Measurements from ENCODE around the gene DPT.

Gene DPT

DNA sequence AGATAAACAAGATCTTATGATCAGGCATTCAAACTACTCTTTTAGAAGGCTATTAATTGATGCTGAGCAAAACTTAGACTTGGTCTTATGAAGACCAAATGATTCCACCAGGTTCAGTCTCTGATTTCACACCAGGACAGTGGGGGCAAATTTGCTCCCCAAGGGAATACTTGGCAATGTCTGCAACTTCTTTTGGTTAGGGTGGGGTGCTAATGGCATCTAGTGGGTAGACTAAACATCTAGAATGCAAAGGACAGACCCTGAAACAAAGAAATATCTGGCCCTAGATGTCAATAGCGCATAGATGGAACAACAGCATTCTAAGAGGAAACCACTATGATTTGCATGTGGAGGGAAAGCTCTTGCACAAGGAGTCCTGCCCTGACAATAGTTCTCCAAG lies 30.6 kb downstream of the DPT start:
- Histone ChIP-seq H3K9me3 (no peaks in the 10 kb centered on the region), H3K4me1 (ENCODE audit: control insufficient read depth in 1 of 2, insufficient read depth in 1 of 2, low read depth in 1 of 2, low read length in 1 of 2) (no peaks in the 10 kb centered on the region), H3K36me3 (no peaks in the 10 kb centered on the region), H3K27ac (no peak overlapping the region), H3K4me3 (ENCODE audit: low read depth in 1 of 2, low read length in 1 of 2) (no peak overlapping the region), H3K27me3 (no peaks in the 10 kb centered on the region)
- TF ChIP-seq, protein P1, sequence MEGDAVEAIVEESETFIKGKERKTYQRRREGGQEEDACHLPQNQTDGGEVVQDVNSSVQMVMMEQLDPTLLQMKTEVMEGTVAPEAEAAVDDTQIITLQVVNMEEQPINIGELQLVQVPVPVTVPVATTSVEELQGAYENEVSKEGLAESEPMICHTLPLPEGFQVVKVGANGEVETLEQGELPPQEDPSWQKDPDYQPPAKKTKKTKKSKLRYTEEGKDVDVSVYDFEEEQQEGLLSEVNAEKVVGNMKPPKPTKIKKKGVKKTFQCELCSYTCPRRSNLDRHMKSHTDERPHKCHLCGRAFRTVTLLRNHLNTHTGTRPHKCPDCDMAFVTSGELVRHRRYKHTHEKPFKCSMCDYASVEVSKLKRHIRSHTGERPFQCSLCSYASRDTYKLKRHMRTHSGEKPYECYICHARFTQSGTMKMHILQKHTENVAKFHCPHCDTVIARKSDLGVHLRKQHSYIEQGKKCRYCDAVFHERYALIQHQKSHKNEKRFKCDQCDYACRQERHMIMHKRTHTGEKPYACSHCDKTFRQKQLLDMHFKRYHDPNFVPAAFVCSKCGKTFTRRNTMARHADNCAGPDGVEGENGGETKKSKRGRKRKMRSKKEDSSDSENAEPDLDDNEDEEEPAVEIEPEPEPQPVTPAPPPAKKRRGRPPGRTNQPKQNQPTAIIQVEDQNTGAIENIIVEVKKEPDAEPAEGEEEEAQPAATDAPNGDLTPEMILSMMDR (IDR thresholded peaks at IDR 0.05), result no peak

- TF ChIP-seq, protein P1 (IDR thresholded peaks at IDR 0.05), result no peak
- no peaks in the 10 kb centered on the region for H3K4me1 ChIP-seq (ENCODE audit: control insufficient read depth in 1 of 2, insufficient read depth in 1 of 2, low read depth in 1 of 2, low read length in 1 of 2)
Measured at GRCh38 chr1:168697356-168698126, 31.5 kb downstream of the DPT start.

DNA sequence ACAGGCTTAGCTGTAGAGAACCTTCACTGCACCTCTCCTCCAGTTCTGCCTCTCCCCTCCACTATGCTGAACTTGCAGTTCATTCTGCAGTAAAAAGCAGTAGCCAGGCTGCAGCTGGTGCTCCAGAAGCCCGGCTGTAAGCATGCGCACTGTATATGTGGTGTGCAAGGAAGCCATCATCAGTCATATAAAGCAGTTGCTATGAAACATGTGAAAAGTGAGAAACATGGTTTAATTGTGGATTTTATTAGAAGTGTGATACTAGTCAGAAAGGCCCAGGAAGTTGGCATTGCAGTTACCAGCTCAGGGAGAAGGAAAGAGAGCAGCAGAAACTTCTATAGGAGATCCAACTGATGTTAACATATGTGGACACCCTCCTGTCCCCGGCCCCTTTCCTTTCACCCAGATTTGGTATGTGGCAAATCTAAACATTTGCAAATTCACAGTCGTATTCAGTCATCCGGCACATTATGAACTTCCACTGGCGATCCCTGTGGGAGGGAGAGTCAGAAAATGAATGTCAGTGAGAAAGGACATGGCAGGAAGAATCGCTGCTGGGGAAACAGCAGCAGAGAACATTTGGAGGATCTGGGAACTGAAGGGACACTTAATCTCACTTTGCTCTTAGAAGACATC lies 32.8 kb downstream of the DPT start:
- no peaks in the 10 kb centered on the region for H3K4me1 ChIP-seq (ENCODE audit: control insufficient read depth in 1 of 2, insufficient read depth in 1 of 2, low read depth in 1 of 2, low read length in 1 of 2)
- no peaks in the 10 kb centered on the region for H3K9me3 ChIP-seq
- H3K4me3 ChIP-seq (ENCODE audit: low read depth in 1 of 2, low read length in 1 of 2), result no peak overlapping the region
- H3K27ac ChIP-seq, result no peak overlapping the region
- no peaks in the 10 kb centered on the region for H3K27me3 ChIP-seq
- TF ChIP-seq, protein P1 (IDR thresholded peaks at IDR 0.05), result no peak
- no peaks in the 10 kb centered on the region for H3K36me3 ChIP-seq

More at GRCh38 chr1:168697356-168698126, 31.5 kb downstream of the DPT start:
- H3K27ac ChIP-seq, result no peak overlapping the region
- H3K27me3 ChIP-seq, result no peaks in the 10 kb centered on the region
- no peaks in the 10 kb centered on the region for H3K9me3 ChIP-seq
- H3K36me3 ChIP-seq, result no peaks in the 10 kb centered on the region
- H3K4me3 ChIP-seq (ENCODE audit: low read depth in 1 of 2, low read length in 1 of 2), result no peak overlapping the region

GRCh38 chr1:168693872-168694238 lies 35.2 kb downstream of the DPT start:
- Histone ChIP-seq H3K4me1 (ENCODE audit: control insufficient read depth in 1 of 2, insufficient read depth in 1 of 2, low read depth in 1 of 2, low read length in 1 of 2) (no peaks in the 10 kb centered on the region), H3K27ac (no peak overlapping the region), H3K9me3 (no peaks in the 10 kb centered on the region), H3K4me3 (ENCODE audit: low read depth in 1 of 2, low read length in 1 of 2) (no peak overlapping the region), H3K36me3 (no peaks in the 10 kb centered on the region), H3K27me3 (no peaks in the 10 kb centered on the region)
- TF ChIP-seq, protein P1 (IDR thresholded peaks at IDR 0.05), result no peak

DNA sequence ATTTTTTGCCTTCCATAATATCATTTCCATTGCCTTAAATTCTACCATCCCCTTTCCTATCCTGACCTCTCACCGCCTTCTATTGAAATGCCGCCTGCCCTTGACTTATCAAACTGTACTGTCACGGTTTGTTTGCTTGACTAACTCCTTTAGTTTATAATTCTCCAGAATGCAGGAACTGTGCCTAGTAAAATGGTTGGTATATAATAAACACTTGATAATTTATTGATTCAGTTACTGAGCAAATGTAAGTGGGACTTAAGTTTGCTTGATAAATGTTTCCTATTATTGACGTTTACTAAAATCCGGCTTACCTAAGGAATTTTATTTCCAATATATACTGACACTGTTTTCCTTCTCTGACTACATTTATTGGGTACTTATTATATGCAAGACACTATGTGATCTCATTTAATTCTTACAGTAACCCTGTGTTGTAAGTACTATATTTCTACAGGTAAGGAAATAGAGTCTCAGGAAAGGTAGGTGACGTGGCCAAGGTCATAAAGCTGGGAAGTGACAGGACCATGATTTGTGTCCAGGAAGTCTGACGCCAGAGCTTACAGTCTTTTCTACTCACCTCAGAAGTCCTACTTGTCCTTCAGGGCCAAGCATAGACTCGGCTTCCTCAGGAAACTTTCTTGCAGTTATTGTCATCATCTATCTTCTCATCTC lies 35.7 kb downstream of the DPT start:
- no peaks in the 10 kb centered on the region for H3K4me1 ChIP-seq (ENCODE audit: control insufficient read depth in 1 of 2, insufficient read depth in 1 of 2, low read depth in 1 of 2, low read length in 1 of 2)
- TF ChIP-seq, protein P1 (IDR thresholded peaks at IDR 0.05), result no peak
- no peaks in the 10 kb centered on the region for H3K36me3 ChIP-seq

More for the DNA sequence above, 35.7 kb downstream of the DPT start:
- no peak overlapping the region for H3K4me3 ChIP-seq (ENCODE audit: low read depth in 1 of 2, low read length in 1 of 2)
- no peak overlapping the region for H3K27ac ChIP-seq
- no peaks in the 10 kb centered on the region for H3K27me3 ChIP-seq
- H3K9me3 ChIP-seq, result no peaks in the 10 kb centered on the region

All from neutrophil (primary cell).